ENCODE measurements around the gene TEX52.

DNA sequence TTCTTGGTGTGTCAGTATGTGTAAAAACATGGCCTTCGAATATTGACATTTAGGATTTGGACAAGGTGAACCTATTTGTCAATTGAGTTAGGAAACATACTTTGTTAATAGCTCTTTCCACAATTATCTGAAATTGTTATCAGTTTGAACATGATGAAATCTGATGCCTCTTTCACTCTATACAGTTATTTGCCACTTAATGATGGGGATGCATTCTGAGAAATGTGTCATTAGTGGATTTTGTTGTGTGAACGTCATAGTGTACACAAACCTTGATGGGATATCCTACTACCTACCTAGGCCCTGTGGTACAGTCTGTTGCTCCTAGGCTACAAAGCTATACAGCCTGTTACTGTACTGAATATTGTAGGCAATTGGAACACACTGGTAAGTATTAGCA, 38.7 kb upstream of the TEX52 start:
- TF ChIP-seq, protein P1, sequence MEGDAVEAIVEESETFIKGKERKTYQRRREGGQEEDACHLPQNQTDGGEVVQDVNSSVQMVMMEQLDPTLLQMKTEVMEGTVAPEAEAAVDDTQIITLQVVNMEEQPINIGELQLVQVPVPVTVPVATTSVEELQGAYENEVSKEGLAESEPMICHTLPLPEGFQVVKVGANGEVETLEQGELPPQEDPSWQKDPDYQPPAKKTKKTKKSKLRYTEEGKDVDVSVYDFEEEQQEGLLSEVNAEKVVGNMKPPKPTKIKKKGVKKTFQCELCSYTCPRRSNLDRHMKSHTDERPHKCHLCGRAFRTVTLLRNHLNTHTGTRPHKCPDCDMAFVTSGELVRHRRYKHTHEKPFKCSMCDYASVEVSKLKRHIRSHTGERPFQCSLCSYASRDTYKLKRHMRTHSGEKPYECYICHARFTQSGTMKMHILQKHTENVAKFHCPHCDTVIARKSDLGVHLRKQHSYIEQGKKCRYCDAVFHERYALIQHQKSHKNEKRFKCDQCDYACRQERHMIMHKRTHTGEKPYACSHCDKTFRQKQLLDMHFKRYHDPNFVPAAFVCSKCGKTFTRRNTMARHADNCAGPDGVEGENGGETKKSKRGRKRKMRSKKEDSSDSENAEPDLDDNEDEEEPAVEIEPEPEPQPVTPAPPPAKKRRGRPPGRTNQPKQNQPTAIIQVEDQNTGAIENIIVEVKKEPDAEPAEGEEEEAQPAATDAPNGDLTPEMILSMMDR (IDR thresholded peaks at IDR 0.05): no peak
- no peak for TF ChIP-seq POLR2A (IDR thresholded peaks at IDR 0.05)

All from thyroid gland (tissue), 4 donors.